ENCODE measurements around the gene ARPP19.
A peak's percentile ranks its signal among the peaks of the same experiment; 100 is the strongest.
"Not testable (repeated sequence)": the region's sequence is repeated elsewhere in the genome, so short reads cannot be mapped to it uniquely, and the experiment has no call there.

ARPP19 gene

GRCh38 chr15:52568601-52569585 lies at the start of gene ARPP19:
Gene ARPP19, minus strand, starts transcription at chr15:52569030. Its CDS starts 138 bp downstream, at chr15:52568892.
- peak within 1 kb of the TSS; percentile 94 for H3K27ac ChIP-seq
- TF ChIP-seq CTCF (conservative IDR thresholded peaks at IDR 0.05): peak; percentile 37
- peak; percentile 99 for TF ChIP-seq ZFX (IDR thresholded peaks at IDR 0.05)

- TF ChIP-seq CTCF (conservative IDR thresholded peaks at IDR 0.05) (no peak), ZFX (IDR thresholded peaks at IDR 0.05) (no peak)
- H3K27ac ChIP-seq: no peak overlapping the region
Observed at GRCh38 chr15:52617026-52617425, 48.2 kb upstream of the ARPP19 start.

GRCh38 chr15:52615302-52615701 lies 46.5 kb upstream of the ARPP19 start:
- TF ChIP-seq ZFX (IDR thresholded peaks at IDR 0.05): no peak
- no peak for TF ChIP-seq CTCF (conservative IDR thresholded peaks at IDR 0.05)
- H3K27ac ChIP-seq: no peak overlapping the region

- no peak for TF ChIP-seq ZFX (IDR thresholded peaks at IDR 0.05)
- no peak for TF ChIP-seq CTCF (conservative IDR thresholded peaks at IDR 0.05)
- no peak overlapping the region for H3K27ac ChIP-seq
Observed at GRCh38 chr15:52609593-52609992, 40.8 kb upstream of the ARPP19 start.

- no peak overlapping the region for H3K27ac ChIP-seq
- no peak for TF ChIP-seq CTCF (conservative IDR thresholded peaks at IDR 0.05)
Observed at GRCh38 chr15:52584414-52584813, 15.6 kb upstream of the ARPP19 start.

- TF ChIP-seq CTCF (conservative IDR thresholded peaks at IDR 0.05) (no peak), ZFX (IDR thresholded peaks at IDR 0.05) (no peak)
- no peak overlapping the region for H3K27ac ChIP-seq
Observed at GRCh38 chr15:52579852-52580251, 11.0 kb upstream of the ARPP19 start.

- no peak overlapping the region for H3K27ac ChIP-seq
- no peak for TF ChIP-seq CTCF (conservative IDR thresholded peaks at IDR 0.05)
- no peak for TF ChIP-seq ZFX (IDR thresholded peaks at IDR 0.05)
Observed at GRCh38 chr15:52576692-52577091, 7.9 kb upstream of the ARPP19 start.

- H3K27ac ChIP-seq: not testable (repeated sequence)
Observed at GRCh38 chr15:52575573-52575972, 6.7 kb upstream of the ARPP19 start.

Data from C4-2B (cell line).